Natural killer cell treated with Interleukin-12 subunit alpha and Interleukin-12 subunit beta and Interleukin-15 and Interleukin-18, amount 100 ng/mL, for 72 hours (primary cell): Measurements from ENCODE around the gene TUBGCP6. TPM values are rescaled to one million over a fixed set of nuclear protein-coding genes. Genes with fewer than 3 reads are reported as not detected.
"Not testable (repeated sequence)": the region's sequence is repeated elsewhere in the genome, so short reads cannot be mapped to it uniquely, and the experiment has no call there.

ENCODE experiments used
- ATAC-seq, 2 donors: fragments of 150-1000 bp; cut with Tn5 transposase in 1 of 2; sonication (Bioruptor Pico), chemical (Tn5 transposase) in 1 of 2; 2 replicates each; pipeline ENCODE4 v1.10.0; 2021
- DNase-seq: peaks from one replicate; pipeline ENCODE4 v3.0.0; 2022; ENCODE audit warnings: low spot score
- H3K27ac Mint-ChIP-seq, 2 donors: 1 replicate in 1 of 2; 2 replicates in 1 of 2; pipeline ENCODE4 v1.8.0; 2022; ENCODE audit warnings: mixed read lengths in 2 of 2, mild to moderate bottlenecking in 1 of 2, moderate library complexity in 1 of 2
- H3K27me3 Mint-ChIP-seq, 2 donors: 1 replicate in 1 of 2; 2 replicates in 1 of 2; pipeline ENCODE4 v1.8.0; 2022; ENCODE audit warnings: mixed read lengths in 2 of 2
- H3K36me3 Mint-ChIP-seq: one replicate; pipeline ENCODE4 v1.8.0; 2022; ENCODE audit warnings: mixed read lengths
- H3K4me1 Mint-ChIP-seq, 2 donors: 1 replicate in 1 of 2; 2 replicates in 1 of 2; pipeline ENCODE4 v1.8.0; 2022; ENCODE audit warnings: low read depth in 2 of 2, mixed read lengths in 2 of 2, mild to moderate bottlenecking in 1 of 2
- H3K4me3 Mint-ChIP-seq: one replicate; pipeline ENCODE4 v1.8.0; 2022; ENCODE audit warnings: mixed read lengths
- H3K9me3 Mint-ChIP-seq: 2 replicates; pipeline ENCODE4 v1.8.0; 2022; ENCODE audit warnings: mixed read lengths
- total RNA-seq, 2 donors: library from RNA; stranded (reverse); gene quantifications; one replicate each; pipeline ENCODE4 v1.2.3, GENCODE V29; 2022

Gene TUBGCP6
- total RNA-seq, 2 donors from 2014 or later, result 47.6 to 80.1 TPM

DNA sequence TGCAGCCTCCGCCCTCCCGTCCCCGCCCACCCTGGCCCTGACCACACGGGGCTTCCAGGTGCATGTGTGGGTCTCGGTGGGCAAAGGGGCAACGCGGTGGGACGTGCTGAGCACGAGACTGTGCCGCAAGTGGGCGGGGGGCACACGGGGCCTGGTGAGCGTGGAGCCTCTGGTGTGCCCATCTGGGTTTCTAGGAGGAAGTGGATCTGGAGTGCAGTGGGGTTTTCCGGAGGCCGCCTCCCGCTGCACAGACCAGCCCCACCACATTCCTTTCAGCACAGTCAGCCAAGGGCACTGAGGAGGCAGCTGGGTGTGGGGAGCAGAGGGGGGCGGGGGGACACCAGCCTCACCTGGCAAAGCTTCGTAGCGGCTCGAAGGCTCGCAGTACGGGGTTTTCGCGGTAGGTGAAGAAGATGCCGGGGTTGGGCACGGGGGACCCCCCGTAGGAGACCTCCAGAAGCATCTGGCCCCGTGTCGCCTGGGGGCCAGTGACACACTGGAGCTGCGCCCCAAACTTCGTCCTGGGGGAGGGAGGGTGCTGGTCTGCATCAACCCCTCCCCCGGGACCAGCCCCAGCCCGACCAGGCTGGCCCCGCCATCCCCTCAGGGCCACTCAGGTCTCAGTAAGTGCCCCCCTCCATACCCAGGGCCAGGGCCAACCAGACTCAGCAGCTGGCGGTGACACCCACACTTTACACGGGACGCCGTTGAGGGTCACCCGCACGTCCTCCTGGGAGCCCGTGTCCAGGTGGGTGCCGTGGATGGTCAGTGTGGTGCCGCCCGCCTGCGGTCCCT lies 37.7 kb upstream of the TUBGCP6 start:
- H3K4me1 Mint-ChIP-seq, result no peaks in the 10 kb centered on the region
- no peaks in the 10 kb centered on the region for H3K27me3 Mint-ChIP-seq
- ATAC-seq (no peak), DNase-seq (no peak)
- no peaks in the 10 kb centered on the region for H3K9me3 Mint-ChIP-seq
- no peaks in the 10 kb centered on the region for H3K36me3 Mint-ChIP-seq
- no peak overlapping the region for H3K27ac Mint-ChIP-seq
- H3K4me3 Mint-ChIP-seq, result no peak overlapping the region

DNA sequence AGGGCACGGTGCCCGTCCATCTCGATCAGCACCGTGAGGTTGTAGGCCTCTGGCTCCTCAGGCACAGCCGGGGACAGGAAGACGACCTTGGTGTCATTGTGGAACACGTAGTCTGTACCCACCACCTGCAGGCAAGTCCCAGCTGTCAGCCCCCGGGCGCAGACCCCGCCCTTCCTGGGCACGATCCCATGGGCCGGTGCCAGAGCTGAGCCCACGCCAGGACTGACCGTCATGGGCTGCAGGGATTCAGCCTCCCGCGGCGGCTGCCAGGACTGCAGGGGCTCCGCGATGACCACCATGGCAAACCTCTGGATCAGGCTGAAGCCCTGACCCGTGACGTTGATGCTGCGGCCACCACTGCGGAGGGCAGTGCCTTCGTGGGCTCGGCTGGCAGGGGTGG lies 37.1 kb upstream of the TUBGCP6 start:
- DNase-seq, result no peak
- Mint-ChIP-seq H3K27me3 (no peaks in the 10 kb centered on the region), H3K4me3 (no peak overlapping the region), H3K9me3 (no peaks in the 10 kb centered on the region), H3K36me3 (no peaks in the 10 kb centered on the region), H3K4me1 (no peaks in the 10 kb centered on the region), H3K27ac (no peak overlapping the region)
- ATAC-seq, result no peak

- H3K4me3 Mint-ChIP-seq, result no peak overlapping the region
- no peaks in the 10 kb centered on the region for H3K36me3 Mint-ChIP-seq
- ATAC-seq (no peak), DNase-seq (no peak)
- no peaks in the 10 kb centered on the region for H3K9me3 Mint-ChIP-seq
- H3K27ac Mint-ChIP-seq, result no peak overlapping the region
- no peaks in the 10 kb centered on the region for H3K27me3 Mint-ChIP-seq
- no peaks in the 10 kb centered on the region for H3K4me1 Mint-ChIP-seq
Observed at GRCh38 chr22:50281384-50281760, 36.5 kb upstream of the TUBGCP6 start.

DNA sequence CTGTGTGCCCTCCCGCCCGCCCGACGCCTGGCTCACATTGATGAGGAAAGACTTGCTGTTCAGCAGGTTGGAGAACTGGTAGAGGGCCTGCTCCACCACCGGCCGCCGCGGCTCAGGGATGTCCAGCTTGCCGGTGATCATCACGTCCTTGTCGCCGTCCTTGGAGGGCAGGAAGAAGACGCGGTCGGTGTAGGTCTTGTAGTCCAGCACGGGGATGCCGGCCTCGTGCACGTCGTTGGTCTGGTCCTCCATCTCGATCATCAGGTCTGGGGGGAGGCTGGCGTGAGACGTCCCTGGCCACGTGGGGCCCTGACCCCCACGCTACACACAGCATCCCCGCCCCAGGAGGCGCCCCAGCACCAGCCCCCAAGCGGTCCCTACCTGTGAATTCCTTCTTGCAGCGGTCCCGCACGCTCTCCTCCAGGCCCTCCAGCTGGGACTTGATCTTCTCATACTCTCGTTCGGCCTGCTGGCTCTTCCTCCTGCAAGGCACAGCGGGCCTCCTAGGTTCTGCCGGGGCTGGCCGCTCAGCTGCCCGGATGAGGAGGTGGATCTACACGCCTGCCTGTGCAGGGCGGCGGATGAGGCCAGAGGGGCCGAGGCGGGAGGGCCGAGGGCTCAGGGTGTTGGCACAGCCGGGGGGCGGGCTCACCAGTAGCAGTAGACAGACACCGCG lies 36.0 kb upstream of the TUBGCP6 start:
- no peaks in the 10 kb centered on the region for H3K36me3 Mint-ChIP-seq
- H3K27me3 Mint-ChIP-seq, result no peaks in the 10 kb centered on the region
- no peaks in the 10 kb centered on the region for H3K9me3 Mint-ChIP-seq
- H3K4me1 Mint-ChIP-seq, result no peaks in the 10 kb centered on the region
- no peak for ATAC-seq
- no peak for DNase-seq
- no peak overlapping the region for H3K27ac Mint-ChIP-seq
- no peak overlapping the region for H3K4me3 Mint-ChIP-seq

- no peaks in the 10 kb centered on the region for H3K4me1 Mint-ChIP-seq
- ATAC-seq, result no peak
- H3K27ac Mint-ChIP-seq, result no peak overlapping the region
- DNase-seq, result no peak
- no peaks in the 10 kb centered on the region for H3K9me3 Mint-ChIP-seq
- no peaks in the 10 kb centered on the region for H3K27me3 Mint-ChIP-seq
- no peaks in the 10 kb centered on the region for H3K36me3 Mint-ChIP-seq
- no peak overlapping the region for H3K4me3 Mint-ChIP-seq
Observed at GRCh38 chr22:50280022-50280707, 35.3 kb upstream of the TUBGCP6 start.

GRCh38 chr22:50278956-50279619 lies 34.3 kb upstream of the TUBGCP6 start:
- Mint-ChIP-seq H3K36me3 (no peaks in the 10 kb centered on the region), H3K27me3 (peaks cover 0 to under 1% of the 10 kb centered on the region in 2 donors), H3K4me3 (no peak overlapping the region), H3K9me3 (no peaks in the 10 kb centered on the region), H3K4me1 (no peaks in the 10 kb centered on the region), H3K27ac (no peak overlapping the region)
- DNase-seq, result no peak
- no peak for ATAC-seq

DNA sequence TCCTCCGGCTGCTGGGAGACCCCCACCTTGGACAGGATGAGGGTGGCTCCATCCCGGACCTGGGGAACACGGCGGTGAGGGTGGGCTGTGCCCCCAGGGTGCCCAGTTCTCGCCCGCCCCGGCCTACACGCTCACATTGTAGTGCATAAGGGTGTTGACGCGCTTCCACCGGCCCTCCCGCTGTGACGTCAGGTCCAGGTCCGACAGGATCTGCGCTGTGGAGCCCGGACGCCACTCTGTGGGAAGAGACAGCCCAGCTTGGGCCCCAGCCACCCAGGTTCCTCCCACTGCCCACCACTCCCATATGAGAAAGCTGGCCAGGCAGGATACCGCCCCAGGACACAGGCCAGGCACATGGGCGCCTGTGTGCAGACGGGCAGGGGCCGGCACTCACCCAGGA lies 33.6 kb upstream of the TUBGCP6 start:
- no peak for ATAC-seq

DNA sequence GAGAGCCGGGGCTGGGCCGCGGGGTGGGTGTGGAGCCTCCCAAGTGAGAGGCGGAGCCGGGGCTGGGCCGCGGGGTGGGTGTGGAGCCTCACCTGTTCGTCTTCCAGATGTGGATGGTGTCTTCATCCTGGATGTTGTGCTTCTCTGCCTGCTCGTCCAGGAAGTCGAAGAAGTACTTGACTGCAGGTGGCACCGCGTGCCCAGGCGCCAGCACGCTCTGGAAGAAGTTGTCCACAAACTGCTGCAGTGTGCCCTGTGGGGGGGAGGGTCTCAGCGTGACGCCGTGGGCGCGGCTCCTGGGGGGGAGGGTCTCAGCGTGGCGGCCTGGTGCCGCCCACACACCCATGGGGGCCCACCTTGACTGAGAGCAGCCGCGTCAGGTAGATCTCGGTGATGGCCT lies 32.9 kb upstream of the TUBGCP6 start:
- H3K9me3 Mint-ChIP-seq, result no peaks in the 10 kb centered on the region
- H3K4me3 Mint-ChIP-seq, result no peak overlapping the region
- no peaks in the 10 kb centered on the region for H3K4me1 Mint-ChIP-seq
- no peaks in the 10 kb centered on the region for H3K36me3 Mint-ChIP-seq
- no peak for ATAC-seq
- no peak overlapping the region for H3K27ac Mint-ChIP-seq
- H3K27me3 Mint-ChIP-seq, result peaks cover 0 to 2% of the 10 kb centered on the region in 2 donors
- no peak for DNase-seq

More for the DNA sequence above, 33.6 kb upstream of the TUBGCP6 start:
- no peak for DNase-seq
- H3K4me1 Mint-ChIP-seq, result no peaks in the 10 kb centered on the region
- H3K27me3 Mint-ChIP-seq, result peaks cover 0 to 2% of the 10 kb centered on the region in 2 donors
- no peaks in the 10 kb centered on the region for H3K36me3 Mint-ChIP-seq
- H3K27ac Mint-ChIP-seq, result no peak overlapping the region
- H3K9me3 Mint-ChIP-seq, result no peaks in the 10 kb centered on the region
- no peak overlapping the region for H3K4me3 Mint-ChIP-seq

DNA sequence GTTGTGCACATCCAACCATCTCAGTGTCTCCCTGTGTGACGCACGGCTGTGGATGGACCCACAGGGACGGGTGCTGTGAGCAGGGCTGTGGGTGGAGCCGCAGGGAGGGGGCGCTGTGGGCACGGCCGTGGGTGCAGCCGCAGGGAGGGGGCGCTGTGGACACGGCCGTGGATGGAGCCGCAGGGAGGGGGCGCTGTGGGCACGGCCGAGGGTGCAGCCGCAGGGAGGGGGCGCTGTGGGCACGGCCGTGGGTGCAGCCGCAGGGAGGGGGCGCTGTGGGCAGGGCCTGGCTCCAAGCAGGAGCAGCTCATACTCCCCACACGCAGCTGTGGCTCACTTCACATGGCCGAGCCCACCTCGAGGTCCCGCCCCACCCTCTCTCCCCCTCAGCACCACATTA lies 31.3 kb upstream of the TUBGCP6 start:
- ATAC-seq, result peak; percentile 69 to 72
- H3K9me3 Mint-ChIP-seq, result no peaks in the 10 kb centered on the region
- no peak for DNase-seq
- H3K4me1 Mint-ChIP-seq, result no peaks in the 10 kb centered on the region
- H3K27ac Mint-ChIP-seq, result no peak overlapping the region
- no peaks in the 10 kb centered on the region for H3K36me3 Mint-ChIP-seq
- H3K27me3 Mint-ChIP-seq, result peaks cover 0 to 2% of the 10 kb centered on the region in 2 donors
- no peak overlapping the region for H3K4me3 Mint-ChIP-seq

GRCh38 chr22:50275181-50276055 lies 30.6 kb upstream of the TUBGCP6 start:
- Mint-ChIP-seq H3K9me3 (no peaks in the 10 kb centered on the region), H3K27me3 (peaks cover 0 to 2% of the 10 kb centered on the region in 2 donors), H3K36me3 (no peaks in the 10 kb centered on the region)

DNA sequence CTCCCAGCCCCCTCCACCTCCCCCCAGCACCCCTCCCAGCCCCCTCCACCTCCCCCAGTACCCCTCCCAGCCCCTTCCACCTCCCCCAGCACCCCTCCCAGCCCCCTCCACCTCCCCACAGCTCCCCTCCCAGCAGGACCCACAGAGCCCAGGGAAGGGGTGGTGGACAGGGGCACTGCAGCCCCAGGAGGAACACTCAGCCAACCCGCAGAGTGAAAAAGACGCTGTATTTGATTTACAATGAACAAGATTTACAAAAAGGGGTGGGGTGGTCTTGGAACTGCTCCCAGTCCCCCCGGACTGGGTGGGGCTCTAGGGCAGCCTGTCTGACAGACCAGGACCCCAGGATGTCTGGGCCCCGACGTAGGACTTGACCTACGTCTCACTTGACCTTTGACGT lies 29.9 kb upstream of the TUBGCP6 start:
- H3K36me3 Mint-ChIP-seq, result no peaks in the 10 kb centered on the region
- peaks cover 0 to 2% of the 10 kb centered on the region in 2 donors for H3K27me3 Mint-ChIP-seq
- H3K9me3 Mint-ChIP-seq, result no peaks in the 10 kb centered on the region
- H3K4me1 Mint-ChIP-seq, result no peaks in the 10 kb centered on the region
- no peak overlapping the region for H3K4me3 Mint-ChIP-seq
- ATAC-seq, result no peak
- no peak for DNase-seq
- H3K27ac Mint-ChIP-seq, result no peak overlapping the region

More at GRCh38 chr22:50275181-50276055, 30.6 kb upstream of the TUBGCP6 start:
- no peak for ATAC-seq
- H3K4me3 Mint-ChIP-seq, result no peak overlapping the region
- H3K27ac Mint-ChIP-seq, result no peak overlapping the region
- DNase-seq, result no peak
- H3K4me1 Mint-ChIP-seq, result no peaks in the 10 kb centered on the region

DNA sequence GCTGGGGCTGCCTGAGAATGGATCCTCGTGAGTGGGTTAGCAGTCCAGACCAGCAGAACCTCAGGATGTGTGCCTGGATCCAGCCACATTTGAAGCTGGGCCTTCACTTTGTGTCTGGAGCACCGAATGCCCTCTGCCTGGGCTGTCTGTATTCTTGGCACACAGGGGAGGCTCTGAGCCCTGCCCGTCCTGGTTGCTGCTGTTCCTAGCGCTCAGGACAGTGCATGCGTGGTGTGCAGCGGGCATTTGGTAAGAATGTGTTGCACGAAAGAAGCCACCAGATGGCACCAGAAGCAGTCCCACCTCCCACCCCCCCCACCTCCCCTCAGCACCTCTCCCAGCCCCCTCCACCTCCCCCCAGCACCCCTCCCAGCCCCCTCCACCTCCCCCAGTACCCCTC lies 29.5 kb upstream of the TUBGCP6 start:
- ATAC-seq, result no peak
- DNase-seq, result no peak
- H3K9me3 Mint-ChIP-seq, result no peaks in the 10 kb centered on the region
- peaks cover 0 to 2% of the 10 kb centered on the region in 2 donors for H3K27me3 Mint-ChIP-seq
- H3K4me3 Mint-ChIP-seq, result no peak overlapping the region
- no peak overlapping the region for H3K27ac Mint-ChIP-seq
- no peaks in the 10 kb centered on the region for H3K36me3 Mint-ChIP-seq
- no peaks in the 10 kb centered on the region for H3K4me1 Mint-ChIP-seq

DNA sequence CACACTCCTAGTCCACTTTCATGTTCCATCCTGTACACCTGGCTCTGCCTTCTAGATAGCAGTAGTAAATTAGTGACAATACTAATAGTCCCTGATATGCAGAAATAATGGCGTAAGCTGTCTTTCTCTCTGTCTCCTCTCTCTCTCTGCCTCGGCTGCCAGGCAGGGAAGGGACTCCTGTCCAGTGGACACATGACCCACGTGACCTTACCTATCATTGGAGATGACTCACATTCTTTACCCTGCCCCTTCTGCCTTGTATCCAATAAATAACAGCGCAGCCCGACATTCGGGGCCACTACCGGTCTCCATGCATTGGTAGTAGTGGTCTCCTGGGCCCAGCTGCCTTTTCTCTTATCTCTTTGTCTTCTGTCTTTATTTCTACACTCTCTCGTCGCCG lies 29.0 kb upstream of the TUBGCP6 start:
- H3K9me3 Mint-ChIP-seq, ATAC-seq, H3K27ac Mint-ChIP-seq, H3K27me3 Mint-ChIP-seq, H3K4me1 Mint-ChIP-seq, H3K36me3 Mint-ChIP-seq, DNase-seq, H3K4me3 Mint-ChIP-seq: not testable (repeated sequence)
